ENCODE data around the gene NDUFA12.

The NDUFA12 gene

GRCh38 chr12:94930772-94931171 lies 72.7 kb downstream of the NDUFA12 start:
- DNase-seq: no peak

GRCh38 chr12:94930216-94930654 lies 73.3 kb downstream of the NDUFA12 start:
- DNase-seq: no peak

- DNase-seq: no peak
Measured at GRCh38 chr12:94929780-94930179, 73.7 kb downstream of the NDUFA12 start.

- DNase-seq: no peak
Measured at GRCh38 chr12:94925729-94926128, 77.8 kb downstream of the NDUFA12 start.

- no peak for DNase-seq
Measured at GRCh38 chr12:94925206-94925605, 78.3 kb downstream of the NDUFA12 start.

GRCh38 chr12:94922561-94922960 lies 80.9 kb downstream of the NDUFA12 start:
- DNase-seq: no peak

Data from activated T-cell treated with anti-CD3 and anti-CD28 coated beads, Interleukin-2, amount 50 U/mL, for 1 hour (primary cell).